GM23338 (cell line): ENCODE measurements around the gene KDM7A. TPM values are rescaled to one million over a fixed set of nuclear protein-coding genes. Genes with fewer than 3 reads are reported as not detected.

Source experiments
- ATAC-seq: fragments of 200-7000 bp; cut with Tn5 transposase; 3 replicates; pipeline ENCODE4 v1.9.1; 2020
- DNase-seq: peaks from one replicate; pipeline ENCODE4 v3.0.0-alpha.2; 2015; ENCODE audit warnings: low spot score
- H2AFZ ChIP-seq: fragments of 200-600 bp; sonication (generic); 2 replicates; pipeline ENCODE4 v1.8.0; 2016; ENCODE audit warnings: antibody characterized with exemption, mild to moderate bottlenecking, moderate library complexity
- H3F3A ChIP-seq: fragments of 200-600 bp; sonication (generic); replicated peaks from 2 replicates; pipeline ENCODE4 v1.8.0; 2017; ENCODE audit warnings: antibody characterized with exemption, mixed run types, low read depth
- H3K27ac ChIP-seq: fragments of 200-600 bp; sonication (generic); 2 replicates; pipeline ENCODE4 v1.6.1; 2016; ENCODE audit warnings: low read depth
- H3K27me3 ChIP-seq: fragments of 200-600 bp; sonication (generic); 2 replicates; pipeline ENCODE4 v1.8.0; 2016; ENCODE audit warnings: mild to moderate bottlenecking, mixed run types, moderate library complexity; ENCODE audit not compliant: insufficient read depth
- H3K36me3 ChIP-seq: fragments of 200-600 bp; sonication (generic); 2 replicates; pipeline ENCODE4 v1.8.0; 2016; ENCODE audit warnings: mild to moderate bottlenecking; ENCODE audit not compliant: insufficient read depth
- H3K4me1 ChIP-seq: fragments of 200-600 bp; sonication (generic); 2 replicates; pipeline ENCODE4 v1.8.0; 2016; ENCODE audit warnings: mild to moderate bottlenecking, moderate library complexity; ENCODE audit not compliant: insufficient read depth
- H3K4me2 ChIP-seq: fragments of 200-600 bp; sonication (generic); 2 replicates; pipeline ENCODE4 v1.7.1; 2017; ENCODE audit warnings: mixed run types
- H3K4me3 ChIP-seq: fragments of 200-600 bp; sonication (generic); 2 replicates; pipeline ENCODE4 v1.6.1; 2016; ENCODE audit warnings: mixed run types
- H3K79me2 ChIP-seq: fragments of 200-600 bp; sonication (generic); replicated peaks from 2 replicates; pipeline ENCODE4 v1.8.0; 2017; ENCODE audit warnings: mild to moderate bottlenecking; ENCODE audit not compliant: insufficient read depth
- H3K9me2 ChIP-seq: fragments of 200-600 bp; sonication (generic); 2 replicates; pipeline ENCODE4 v1.8.0; 2017; ENCODE audit not compliant: insufficient read depth
- H4K20me1 ChIP-seq: fragments of 200-600 bp; sonication (generic); replicated peaks from 2 replicates; pipeline ENCODE4 v1.8.0; 2017; ENCODE audit warnings: mild to moderate bottlenecking; ENCODE audit not compliant: insufficient read depth
- H3K27ac Mint-ChIP-seq: 2 replicates; pipeline ENCODE4 v1.8.0; 2020; ENCODE audit warnings: inconsistent platforms, mild to moderate bottlenecking, moderate library complexity, mixed read lengths
- H3K27me3 Mint-ChIP-seq: 3 replicates; pipeline ENCODE4 v1.8.0; 2022; ENCODE audit warnings: low read depth, mild to moderate bottlenecking, moderate library complexity, mixed read lengths, inconsistent platforms; ENCODE audit not compliant: insufficient read depth, poor library complexity
- H3K36me3 Mint-ChIP-seq: 3 replicates; pipeline ENCODE4 v1.8.0; 2021; ENCODE audit warnings: low read depth, mild to moderate bottlenecking, inconsistent platforms, moderate library complexity, mixed read lengths
- H3K4me1 Mint-ChIP-seq: 3 replicates; pipeline ENCODE4 v1.8.0; 2020; ENCODE audit warnings: mild to moderate bottlenecking, inconsistent platforms, mixed read lengths
- H3K4me3 Mint-ChIP-seq: 3 replicates; pipeline ENCODE4 v1.8.0; 2021; ENCODE audit warnings: moderate library complexity, mild to moderate bottlenecking, inconsistent platforms, mixed read lengths
- H3K9me3 Mint-ChIP-seq: 3 replicates; pipeline ENCODE4 v1.8.0; 2020; ENCODE audit warnings: moderate library complexity, mild to moderate bottlenecking, inconsistent platforms, mixed read lengths
- CREB1 ChIP-seq: fragments of 250-450 bp; sonication (Bioruptor Pico); IDR thresholded peaks from 2 replicates; pipeline ENCODE4 v1.5.0; 2020; ENCODE audit warnings: low read depth, mild to moderate bottlenecking, moderate library complexity
- EZH2 ChIP-seq: fragments of 200-600 bp; sonication (generic); IDR thresholded peaks from one replicate; pipeline ENCODE4 v1.8.0; 2017; ENCODE audit warnings: antibody characterized with exemption, mild to moderate bottlenecking, low read depth; ENCODE audit not compliant: unreplicated experiment
- EZH2phosphoT487 ChIP-seq: fragments of 200-600 bp; sonication (generic); IDR thresholded peaks from one replicate; pipeline ENCODE4 v1.8.1; 2018; ENCODE audit warnings: antibody characterized with exemption; ENCODE audit not compliant: unreplicated experiment
- JUNB ChIP-seq: IDR thresholded peaks from one replicate; pipeline ENCODE4 v1.6.1; 2016; ENCODE audit warnings: antibody characterized with exemption; ENCODE audit not compliant: unreplicated experiment
- NANOG ChIP-seq: IDR thresholded peaks from 2 replicates; pipeline ENCODE4 v1.6.1; 2016; ENCODE audit warnings: antibody characterized with exemption, borderline replicate concordance
- STAT1 ChIP-seq: IDR thresholded peaks from one replicate; pipeline ENCODE4 v1.6.1; 2016; ENCODE audit warnings: antibody characterized with exemption; ENCODE audit not compliant: unreplicated experiment
- ZNF331 ChIP-seq: fragments of 250-450 bp; sonication (Bioruptor Pico); IDR thresholded peaks from 2 replicates; pipeline ENCODE4 v1.5.0; 2020; ENCODE audit warnings: low read depth, mild to moderate bottlenecking, moderate library complexity
- polyA plus RNA-seq: library from polyadenylated mRNA; unstranded; fragments of >200 nt; fragmentation: Nextera tagmentation; extraction: Ambion mirVana; gene quantifications from 2 replicates; pipeline ENCODE4 v1.2.1, GENCODE V29; 2016
- total RNA-seq: library from RNA; depleted of rRNA; stranded (reverse); fragments of >200 nt; shearing (Covaris generic); gene quantifications from 2 replicates; pipeline ENCODE4 v1.2.3, GENCODE V29; 2014
- TF ChIP-seq, protein P1 (sequence below): IDR thresholded peaks from one replicate; pipeline ENCODE4 v1.6.1; 2018; ENCODE audit warnings: antibody characterized with exemption; ENCODE audit not compliant: unreplicated experiment
- TF ChIP-seq, protein P2 (sequence below): fragments of 250-450 bp; sonication (Bioruptor Pico); IDR thresholded peaks from 2 replicates; pipeline ENCODE4 v1.5.0; 2020; ENCODE audit warnings: mild to moderate bottlenecking, moderate library complexity
- TF ChIP-seq, protein P3 (sequence below): IDR thresholded peaks from 2 replicates; pipeline ENCODE4 v1.6.1; 2016; ENCODE audit warnings: antibody characterized with exemption

KDM7A gene
- total and polyA plus RNA-seq, 2 experiments from 2014 or later = 2.3 to 10.8 TPM

DNA sequence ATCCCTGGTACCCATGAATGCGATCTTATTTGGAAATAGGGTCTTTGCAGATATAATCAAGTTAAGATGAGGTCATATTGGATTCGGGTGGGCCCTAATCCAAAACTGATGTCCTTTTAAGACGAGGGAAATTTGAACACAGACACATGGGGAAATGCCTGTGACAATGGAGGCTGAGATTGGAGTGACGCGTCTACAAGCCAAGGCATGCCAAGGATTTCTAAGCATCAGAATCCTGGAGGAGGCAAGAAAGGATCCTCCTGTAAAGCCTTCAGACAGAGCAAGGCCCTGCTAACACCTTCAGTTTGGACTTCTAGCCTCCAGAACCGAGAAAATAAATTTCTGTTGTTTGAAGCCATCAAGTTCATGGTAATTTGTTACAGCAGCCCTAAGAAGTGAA, 132.5 kb downstream of the KDM7A start:
- Mint-ChIP-seq H3K9me3 (no peaks in the 10 kb centered on the region), H3K36me3 (peaks cover 6% of the 10 kb centered on the region; the same call in 1 of the 3 replicates), H3K27ac (no peak overlapping the region), H3K4me1 (no peaks in the 10 kb centered on the region), H3K4me3 (no peak overlapping the region), H3K27me3 (peaks cover 2% of the 10 kb centered on the region)
- Histone ChIP-seq H3K36me3 (no peaks in the 10 kb centered on the region; the same call in 1 of the 2 replicates), H3K27ac (no peak overlapping the region), H3K4me3 (no peak overlapping the region), H3K27me3 (no peaks in the 10 kb centered on the region), H3K9me2 (no peaks in the 10 kb centered on the region), H3K4me2 (no peak overlapping the region), H3K4me1 (no peaks in the 10 kb centered on the region), H4K20me1 (no peaks in the 10 kb centered on the region), H3K79me2 (no peaks in the 10 kb centered on the region), H3F3A (no peaks in the 10 kb centered on the region), H2AFZ (no peak overlapping the region)
- DNase-seq (no peak), ATAC-seq (no peak)
- TF ChIP-seq, protein P1, sequence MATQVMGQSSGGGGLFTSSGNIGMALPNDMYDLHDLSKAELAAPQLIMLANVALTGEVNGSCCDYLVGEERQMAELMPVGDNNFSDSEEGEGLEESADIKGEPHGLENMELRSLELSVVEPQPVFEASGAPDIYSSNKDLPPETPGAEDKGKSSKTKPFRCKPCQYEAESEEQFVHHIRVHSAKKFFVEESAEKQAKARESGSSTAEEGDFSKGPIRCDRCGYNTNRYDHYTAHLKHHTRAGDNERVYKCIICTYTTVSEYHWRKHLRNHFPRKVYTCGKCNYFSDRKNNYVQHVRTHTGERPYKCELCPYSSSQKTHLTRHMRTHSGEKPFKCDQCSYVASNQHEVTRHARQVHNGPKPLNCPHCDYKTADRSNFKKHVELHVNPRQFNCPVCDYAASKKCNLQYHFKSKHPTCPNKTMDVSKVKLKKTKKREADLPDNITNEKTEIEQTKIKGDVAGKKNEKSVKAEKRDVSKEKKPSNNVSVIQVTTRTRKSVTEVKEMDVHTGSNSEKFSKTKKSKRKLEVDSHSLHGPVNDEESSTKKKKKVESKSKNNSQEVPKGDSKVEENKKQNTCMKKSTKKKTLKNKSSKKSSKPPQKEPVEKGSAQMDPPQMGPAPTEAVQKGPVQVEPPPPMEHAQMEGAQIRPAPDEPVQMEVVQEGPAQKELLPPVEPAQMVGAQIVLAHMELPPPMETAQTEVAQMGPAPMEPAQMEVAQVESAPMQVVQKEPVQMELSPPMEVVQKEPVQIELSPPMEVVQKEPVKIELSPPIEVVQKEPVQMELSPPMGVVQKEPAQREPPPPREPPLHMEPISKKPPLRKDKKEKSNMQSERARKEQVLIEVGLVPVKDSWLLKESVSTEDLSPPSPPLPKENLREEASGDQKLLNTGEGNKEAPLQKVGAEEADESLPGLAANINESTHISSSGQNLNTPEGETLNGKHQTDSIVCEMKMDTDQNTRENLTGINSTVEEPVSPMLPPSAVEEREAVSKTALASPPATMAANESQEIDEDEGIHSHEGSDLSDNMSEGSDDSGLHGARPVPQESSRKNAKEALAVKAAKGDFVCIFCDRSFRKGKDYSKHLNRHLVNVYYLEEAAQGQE = no peak
- TF ChIP-seq NANOG (no peak), EZH2phosphoT487 (no peak), STAT1 (no peak)

DNA sequence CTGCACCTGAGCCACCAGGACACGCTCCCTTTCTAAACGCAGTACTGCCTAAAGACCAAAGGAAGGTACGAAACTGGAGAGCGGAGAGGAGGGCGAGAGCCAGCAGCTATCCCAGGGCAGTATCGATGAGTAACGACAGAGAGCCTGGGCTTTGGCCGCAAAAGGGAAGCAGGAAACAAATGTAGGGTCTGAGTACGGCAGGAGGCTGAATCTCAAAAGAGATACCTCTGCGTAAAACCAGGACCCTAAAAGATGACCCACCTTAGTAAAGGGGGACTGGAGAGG, 134.5 kb downstream of the KDM7A start:
- Histone ChIP-seq H3K27ac (no peak overlapping the region), H3K27me3 (no peaks in the 10 kb centered on the region), H2AFZ (no peak overlapping the region), H3K9me2 (no peaks in the 10 kb centered on the region), H3K36me3 (no peaks in the 10 kb centered on the region), H4K20me1 (no peaks in the 10 kb centered on the region), H3K79me2 (no peaks in the 10 kb centered on the region), H3K4me2 (no peak overlapping the region), H3K4me3 (no peak overlapping the region), H3K4me1 (no peaks in the 10 kb centered on the region), H3F3A (no peaks in the 10 kb centered on the region)
- no peak for DNase-seq
- Mint-ChIP-seq H3K4me3 (no peak overlapping the region), H3K27ac (no peak overlapping the region), H3K9me3 (no peaks in the 10 kb centered on the region), H3K4me1 (no peaks in the 10 kb centered on the region), H3K36me3 (peaks cover 11% of the 10 kb centered on the region; the same call in 2 of the 3 replicates), H3K27me3 (no peaks in the 10 kb centered on the region)
- no peak for TF ChIP-seq EZH2
- no peak for TF ChIP-seq JUNB
- TF ChIP-seq, protein P2, sequence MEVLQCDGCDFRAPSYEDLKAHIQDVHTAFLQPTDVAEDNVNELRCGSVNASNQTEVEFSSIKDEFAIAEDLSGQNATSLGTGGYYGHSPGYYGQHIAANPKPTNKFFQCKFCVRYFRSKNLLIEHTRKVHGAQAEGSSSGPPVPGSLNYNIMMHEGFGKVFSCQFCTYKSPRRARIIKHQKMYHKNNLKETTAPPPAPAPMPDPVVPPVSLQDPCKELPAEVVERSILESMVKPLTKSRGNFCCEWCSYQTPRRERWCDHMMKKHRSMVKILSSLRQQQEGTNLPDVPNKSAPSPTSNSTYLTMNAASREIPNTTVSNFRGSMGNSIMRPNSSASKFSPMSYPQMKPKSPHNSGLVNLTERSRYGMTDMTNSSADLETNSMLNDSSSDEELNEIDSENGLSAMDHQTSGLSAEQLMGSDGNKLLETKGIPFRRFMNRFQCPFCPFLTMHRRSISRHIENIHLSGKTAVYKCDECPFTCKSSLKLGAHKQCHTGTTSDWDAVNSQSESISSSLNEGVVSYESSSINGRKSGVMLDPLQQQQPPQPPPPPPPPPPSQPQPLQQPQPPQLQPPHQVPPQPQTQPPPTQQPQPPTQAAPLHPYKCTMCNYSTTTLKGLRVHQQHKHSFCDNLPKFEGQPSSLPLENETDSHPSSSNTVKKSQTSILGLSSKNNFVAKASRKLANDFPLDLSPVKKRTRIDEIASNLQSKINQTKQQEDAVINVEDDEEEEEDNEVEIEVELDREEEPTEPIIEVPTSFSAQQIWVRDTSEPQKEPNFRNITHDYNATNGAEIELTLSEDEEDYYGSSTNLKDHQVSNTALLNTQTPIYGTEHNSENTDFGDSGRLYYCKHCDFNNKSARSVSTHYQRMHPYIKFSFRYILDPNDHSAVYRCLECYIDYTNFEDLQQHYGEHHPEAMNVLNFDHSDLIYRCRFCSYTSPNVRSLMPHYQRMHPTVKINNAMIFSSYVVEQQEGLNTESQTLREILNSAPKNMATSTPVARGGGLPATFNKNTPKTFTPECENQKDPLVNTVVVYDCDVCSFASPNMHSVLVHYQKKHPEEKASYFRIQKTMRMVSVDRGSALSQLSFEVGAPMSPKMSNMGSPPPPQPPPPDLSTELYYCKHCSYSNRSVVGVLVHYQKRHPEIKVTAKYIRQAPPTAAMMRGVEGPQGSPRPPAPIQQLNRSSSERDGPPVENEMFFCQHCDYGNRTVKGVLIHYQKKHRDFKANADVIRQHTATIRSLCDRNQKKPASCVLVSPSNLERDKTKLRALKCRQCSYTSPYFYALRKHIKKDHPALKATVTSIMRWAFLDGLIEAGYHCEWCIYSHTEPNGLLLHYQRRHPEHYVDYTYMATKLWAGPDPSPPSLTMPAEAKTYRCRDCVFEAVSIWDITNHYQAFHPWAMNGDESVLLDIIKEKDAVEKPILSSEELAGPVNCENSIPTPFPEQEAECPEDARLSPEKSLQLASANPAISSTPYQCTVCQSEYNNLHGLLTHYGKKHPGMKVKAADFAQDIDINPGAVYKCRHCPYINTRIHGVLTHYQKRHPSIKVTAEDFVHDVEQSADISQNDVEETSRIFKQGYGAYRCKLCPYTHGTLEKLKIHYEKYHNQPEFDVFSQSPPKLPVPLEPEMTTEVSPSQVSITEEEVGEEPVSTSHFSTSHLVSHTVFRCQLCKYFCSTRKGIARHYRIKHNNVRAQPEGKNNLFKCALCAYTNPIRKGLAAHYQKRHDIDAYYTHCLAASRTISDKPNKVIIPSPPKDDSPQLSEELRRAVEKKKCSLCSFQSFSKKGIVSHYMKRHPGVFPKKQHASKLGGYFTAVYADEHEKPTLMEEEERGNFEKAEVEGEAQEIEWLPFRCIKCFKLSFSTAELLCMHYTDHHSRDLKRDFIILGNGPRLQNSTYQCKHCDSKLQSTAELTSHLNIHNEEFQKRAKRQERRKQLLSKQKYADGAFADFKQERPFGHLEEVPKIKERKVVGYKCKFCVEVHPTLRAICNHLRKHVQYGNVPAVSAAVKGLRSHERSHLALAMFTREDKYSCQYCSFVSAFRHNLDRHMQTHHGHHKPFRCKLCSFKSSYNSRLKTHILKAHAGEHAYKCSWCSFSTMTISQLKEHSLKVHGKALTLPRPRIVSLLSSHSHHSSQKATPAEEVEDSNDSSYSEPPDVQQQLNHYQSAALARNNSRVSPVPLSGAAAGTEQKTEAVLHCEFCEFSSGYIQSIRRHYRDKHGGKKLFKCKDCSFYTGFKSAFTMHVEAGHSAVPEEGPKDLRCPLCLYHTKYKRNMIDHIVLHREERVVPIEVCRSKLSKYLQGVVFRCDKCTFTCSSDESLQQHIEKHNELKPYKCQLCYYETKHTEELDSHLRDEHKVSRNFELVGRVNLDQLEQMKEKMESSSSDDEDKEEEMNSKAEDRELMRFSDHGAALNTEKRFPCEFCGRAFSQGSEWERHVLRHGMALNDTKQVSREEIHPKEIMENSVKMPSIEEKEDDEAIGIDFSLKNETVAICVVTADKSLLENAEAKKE = no peak
- TF ChIP-seq EZH2phosphoT487 = no peak
- no peak for TF ChIP-seq CREB1 (CRISPR knock-in tag)
- TF ChIP-seq, protein P3, sequence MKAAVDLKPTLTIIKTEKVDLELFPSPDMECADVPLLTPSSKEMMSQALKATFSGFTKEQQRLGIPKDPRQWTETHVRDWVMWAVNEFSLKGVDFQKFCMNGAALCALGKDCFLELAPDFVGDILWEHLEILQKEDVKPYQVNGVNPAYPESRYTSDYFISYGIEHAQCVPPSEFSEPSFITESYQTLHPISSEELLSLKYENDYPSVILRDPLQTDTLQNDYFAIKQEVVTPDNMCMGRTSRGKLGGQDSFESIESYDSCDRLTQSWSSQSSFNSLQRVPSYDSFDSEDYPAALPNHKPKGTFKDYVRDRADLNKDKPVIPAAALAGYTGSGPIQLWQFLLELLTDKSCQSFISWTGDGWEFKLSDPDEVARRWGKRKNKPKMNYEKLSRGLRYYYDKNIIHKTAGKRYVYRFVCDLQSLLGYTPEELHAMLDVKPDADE = no peak
- TF ChIP-seq ZNF331 = no peak
- no peak for ATAC-seq
